A673 (cell line): ENCODE measurements around the gene MX2. TPM values are rescaled to one million over a fixed set of nuclear protein-coding genes. Genes with fewer than 3 reads are reported as not detected.

ENCODE experiments used
- BruUV-seq: library from RNA; stranded (reverse); fragments of 400-500 nt; replicated peaks from 2 replicates; lab custom pipeline; 2021; lab: Mats Ljungman, UMichigan
- CTCF ChIA-PET: fragments of 300-600 bp; sonication (Branson Sonifier 250); formaldehyde crosslinking; loops from one replicate; lab custom pipeline; 2022; ENCODE audit warnings: antibody characterized with exemption; lab: Charles Lee
- POLR2A ChIA-PET: fragments of 300-600 bp; sonication (Branson Sonifier 250); formaldehyde crosslinking; loops from one replicate; lab custom pipeline; 2022; ENCODE audit warnings: antibody characterized with exemption; ENCODE audit not compliant: low non-redundant PET; lab: Charles Lee
- DNase-seq: peaks from one replicate; pipeline ENCODE4 v3.0.0-alpha.2; 2015; ENCODE audit warnings: low spot score
- H3K27ac ChIP-seq: fragments of 200-600 bp; sonication (generic); 2 replicates; pipeline ENCODE4 v1.5.1; 2016; ENCODE audit warnings: mixed run types, low read depth, mild to moderate bottlenecking, mixed read lengths, antibody characterized with exemption, low read length; ENCODE audit not compliant: poor library complexity, severe bottlenecking
- H3K27me3 ChIP-seq: fragments of 200-600 bp; sonication (generic); replicated peaks from 2 replicates; pipeline ENCODE4 v1.6.1; 2017; ENCODE audit warnings: mixed run types, low read depth, mild to moderate bottlenecking, mixed read lengths, antibody characterized with exemption, low read length; ENCODE audit not compliant: insufficient read depth, poor library complexity
- H3K36me3 ChIP-seq: fragments of 200-600 bp; sonication (generic); 2 replicates; pipeline ENCODE4 v1.6.1; 2016; ENCODE audit warnings: mixed run types, mild to moderate bottlenecking, mixed read lengths, antibody characterized with exemption, low read length; ENCODE audit not compliant: insufficient read depth, poor library complexity, severe bottlenecking
- H3K4me1 ChIP-seq: fragments of 200-600 bp; sonication (generic); 2 replicates; pipeline ENCODE4 v1.6.1; 2017; ENCODE audit warnings: mixed run types, mild to moderate bottlenecking, mixed read lengths, antibody characterized with exemption, low read length; ENCODE audit not compliant: insufficient read depth, poor library complexity, severe bottlenecking
- H3K4me3 ChIP-seq: fragments of 200-600 bp; sonication (generic); 2 replicates; pipeline ENCODE4 v1.5.1; 2016; ENCODE audit warnings: low read depth, mixed run types, mild to moderate bottlenecking, mixed read lengths, low read length; ENCODE audit not compliant: poor library complexity, severe bottlenecking
- H3K9me3 ChIP-seq: fragments of 200-600 bp; sonication (generic); 2 replicates; pipeline ENCODE4 v1.6.1; 2016; ENCODE audit warnings: mixed run types, low read depth, mild to moderate bottlenecking, mixed read lengths, antibody characterized with exemption, low read length; ENCODE audit not compliant: poor library complexity, severe bottlenecking
- CTCF ChIP-seq: fragments of 300-800, 200-600 bp; sonication (generic); conservative IDR thresholded peaks from 2 replicates; pipeline ENCODE4 v1.5.1; 2017; ENCODE audit warnings: low read depth, mild to moderate bottlenecking, antibody characterized with exemption, low read length, moderate library complexity, mixed read lengths
- EZH2 ChIP-seq: fragments of 200-600 bp; sonication (generic); IDR thresholded peaks from 2 replicates; pipeline ENCODE4 v1.6.1; 2017; ENCODE audit warnings: borderline replicate concordance, low read depth, mild to moderate bottlenecking, mixed read lengths, antibody characterized with exemption, low read length; ENCODE audit not compliant: poor library complexity, severe bottlenecking
- intact Hi-C: fragments of 100-400 bp; cut with micrococcal nuclease; formaldehyde crosslinking; loops from one replicate; pipeline ENCODE4 v1.10.0; 2022; ENCODE audit not compliant: unreplicated experiment
- total RNA-seq: library from RNA; stranded (reverse); gene quantifications from 2 replicates; pipeline ENCODE4 v1.2.3, GENCODE V29; 2021

The MX2 gene
- total RNA-seq, 1 experiment from 2014 or later, result not detected

GRCh38 chr21:41403966-41404365 lies 42.1 kb downstream of the MX2 start:
- no TSS peak for BruUV-seq
- intact Hi-C loops, result no loop called here

GRCh38 chr21:41405321-41405720 lies 43.5 kb downstream of the MX2 start:
- Histone ChIP-seq H3K36me3 (no peaks in the 10 kb centered on the region), H3K27me3 (no peaks in the 10 kb centered on the region), H3K4me1 (no peaks in the 10 kb centered on the region), H3K9me3 (no peaks in the 10 kb centered on the region), H3K27ac (no peak overlapping the region), H3K4me3 (no peak overlapping the region)
- POLR2A ChIA-PET, result no interaction called here
- no TSS peak for BruUV-seq
- DNase-seq, result no peak
- no peak for TF ChIP-seq CTCF
- no peak for TF ChIP-seq EZH2
- CTCF ChIA-PET, result no interaction called here
- intact Hi-C loops, result no loop called here

More at GRCh38 chr21:41403966-41404365, 42.1 kb downstream of the MX2 start:
- no peak for DNase-seq
- Histone ChIP-seq H3K27me3 (no peaks in the 10 kb centered on the region), H3K27ac (no peak overlapping the region), H3K9me3 (no peaks in the 10 kb centered on the region), H3K4me1 (no peaks in the 10 kb centered on the region), H3K4me3 (no peak overlapping the region), H3K36me3 (no peaks in the 10 kb centered on the region)
- CTCF ChIA-PET, result no interaction called here
- TF ChIP-seq EZH2 (no peak), CTCF (no peak)
- POLR2A ChIA-PET, result no interaction called here

DNA sequence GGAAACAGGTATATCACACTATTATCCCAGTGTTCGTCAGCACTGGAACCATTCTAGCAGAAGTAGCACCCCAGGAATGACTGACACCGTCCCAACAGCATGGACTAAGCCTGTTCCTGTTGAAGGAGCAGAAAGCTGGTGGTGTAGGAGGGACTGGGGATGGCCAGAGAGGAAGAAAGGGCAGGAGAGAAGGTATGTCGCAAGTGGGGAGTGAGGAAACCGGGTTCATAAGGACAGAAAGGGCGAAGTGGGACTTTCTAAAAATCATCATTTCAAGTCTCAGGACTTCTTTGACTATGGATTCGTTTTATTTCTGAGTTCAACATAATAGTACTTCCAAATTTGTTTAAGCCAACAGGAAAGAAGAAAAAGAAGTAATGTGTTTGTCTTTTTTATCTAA lies 44.5 kb downstream of the MX2 start:
- no peaks in the 10 kb centered on the region for H3K4me1 ChIP-seq
- TF ChIP-seq CTCF, result no peak
- no peak for TF ChIP-seq EZH2
- H3K4me3 ChIP-seq, result no peak overlapping the region
- POLR2A ChIA-PET, result no interaction called here
- no peaks in the 10 kb centered on the region for H3K27me3 ChIP-seq
- no peak overlapping the region for H3K27ac ChIP-seq
- CTCF ChIA-PET, result no interaction called here
- H3K36me3 ChIP-seq, result no peaks in the 10 kb centered on the region
- H3K9me3 ChIP-seq, result no peaks in the 10 kb centered on the region
- no TSS peak for BruUV-seq
- intact Hi-C loops, result no loop called here
- DNase-seq, result no peak
